Cardiac atrium fibroblast (primary cell): ENCODE measurements around the gene IL7R. TPM values are rescaled to one million over a fixed set of nuclear protein-coding genes. Genes with fewer than 3 reads are reported as not detected.

Experiments used
- total RNA-seq: library from RNA; depleted of rRNA; stranded (reverse); fragments of >200 nt; gene quantifications from 2 replicates; pipeline ENCODE4 v1.2.3, GENCODE V29; 2015

IL7R gene
- 0.72 and 4.2 TPM in 2 replicates for total RNA-seq

GRCh38 chr5:35856765-35857351 lies at the start of gene IL7R:
TSS of gene IL7R (plus strand) at chr5:35856891. CDS start at chr5:35856978, 87 bp downstream.

Other genes with a start within 250 kb of the IL7R start
- gene SPEF2, start 239.0 kb upstream of the IL7R start, total RNA-seq = 0.81 and 1.1 TPM in 2 replicates
- not detected in 2 replicates for gene CAPSL, start 81.7 kb downstream of the IL7R start, total RNA-seq
- not detected in 2 replicates for gene UGT3A1, start 134.5 kb downstream of the IL7R start, total RNA-seq
- gene UGT3A2, start 210.0 kb downstream of the IL7R start, total RNA-seq = not detected in 2 replicates